NCI-H128 (cell line): ENCODE data around the gene TMEM127.
"Not testable (repeated sequence)": the region's sequence is repeated elsewhere in the genome, so short reads cannot be mapped to it uniquely, and the experiment has no call there.

Experiments
- DNase-seq: peaks from one replicate; lab custom pipeline; 2025; ENCODE audit not compliant: unreplicated experiment; lab: John Stamatoyannopoulos, UW

Gene TMEM127

GRCh38 chr2:96265840-96266679 is at the start of gene TMEM127, which contains the start of gene CIAO1:
Gene TMEM127 (minus strand): TSS chr2:96265997. CDS start chr2:96265381, 616 bp downstream.
Gene CIAO1 (plus strand): TSS chr2:96266225. CDS start chr2:96266351, 126 bp downstream.
- DNase-seq: peak; percentile 91

- no peak for DNase-seq
Measured at GRCh38 chr2:96315005-96315399, 49.2 kb upstream of the TMEM127 start.

- DNase-seq: no peak
Measured at GRCh38 chr2:96308248-96308647, 42.5 kb upstream of the TMEM127 start.

- DNase-seq: no peak
Measured at GRCh38 chr2:96306370-96306769, 40.6 kb upstream of the TMEM127 start.

- no peak for DNase-seq
Measured at GRCh38 chr2:96305979-96306308, 40.1 kb upstream of the TMEM127 start.

- peak; percentile 88 for DNase-seq
Measured at GRCh38 chr2:96305091-96305978, 39.5 kb upstream of the TMEM127 start, which contains the start of gene SNRNP200. Gene SNRNP200 (minus strand): TSS chr2:96305546. CDS start chr2:96305437, 109 bp downstream.

GRCh38 chr2:96304606-96305005 is 38.8 kb upstream of the TMEM127 start:
- no peak for DNase-seq

GRCh38 chr2:96301865-96302264 is 36.1 kb upstream of the TMEM127 start:
- no peak for DNase-seq

GRCh38 chr2:96296925-96297324 is 31.1 kb upstream of the TMEM127 start:
- no peak for DNase-seq

- not testable (repeated sequence) for DNase-seq
Measured at GRCh38 chr2:96294271-96294670, 28.5 kb upstream of the TMEM127 start.

- DNase-seq: no peak
Measured at GRCh38 chr2:96291751-96292150, 26.0 kb upstream of the TMEM127 start.

- DNase-seq: no peak
Measured at GRCh38 chr2:96287273-96287856, 21.6 kb upstream of the TMEM127 start.

- no peak for DNase-seq
Measured at GRCh38 chr2:96276787-96277499, 11.1 kb upstream of the TMEM127 start.

GRCh38 chr2:96274355-96275056 is 8.7 kb upstream of the TMEM127 start:
- no peak for DNase-seq

GRCh38 chr2:96273763-96274162 is 8.0 kb upstream of the TMEM127 start:
- DNase-seq: no peak

GRCh38 chr2:96271995-96272394 is 6.2 kb upstream of the TMEM127 start:
- no peak for DNase-seq

- no peak for DNase-seq
Measured at GRCh38 chr2:96267159-96267971, 1.6 kb upstream of the TMEM127 start.

- peak; percentile 10 for DNase-seq
Measured at GRCh38 chr2:96265349-96265839, 403 bp downstream of the TMEM127 start.
